GM21786 (cell line): ENCODE data around the gene ZNF613.
"Not testable (repeated sequence)": the region's sequence is repeated elsewhere in the genome, so short reads cannot be mapped to it uniquely, and the experiment has no call there.

Experiments
- ATAC-seq: cut with Tn5 transposase; IDR thresholded peaks from one replicate; pipeline ENCODE4 v1.9.1; 2021; ENCODE audit not compliant: unreplicated experiment

The ZNF613 gene

DNA sequence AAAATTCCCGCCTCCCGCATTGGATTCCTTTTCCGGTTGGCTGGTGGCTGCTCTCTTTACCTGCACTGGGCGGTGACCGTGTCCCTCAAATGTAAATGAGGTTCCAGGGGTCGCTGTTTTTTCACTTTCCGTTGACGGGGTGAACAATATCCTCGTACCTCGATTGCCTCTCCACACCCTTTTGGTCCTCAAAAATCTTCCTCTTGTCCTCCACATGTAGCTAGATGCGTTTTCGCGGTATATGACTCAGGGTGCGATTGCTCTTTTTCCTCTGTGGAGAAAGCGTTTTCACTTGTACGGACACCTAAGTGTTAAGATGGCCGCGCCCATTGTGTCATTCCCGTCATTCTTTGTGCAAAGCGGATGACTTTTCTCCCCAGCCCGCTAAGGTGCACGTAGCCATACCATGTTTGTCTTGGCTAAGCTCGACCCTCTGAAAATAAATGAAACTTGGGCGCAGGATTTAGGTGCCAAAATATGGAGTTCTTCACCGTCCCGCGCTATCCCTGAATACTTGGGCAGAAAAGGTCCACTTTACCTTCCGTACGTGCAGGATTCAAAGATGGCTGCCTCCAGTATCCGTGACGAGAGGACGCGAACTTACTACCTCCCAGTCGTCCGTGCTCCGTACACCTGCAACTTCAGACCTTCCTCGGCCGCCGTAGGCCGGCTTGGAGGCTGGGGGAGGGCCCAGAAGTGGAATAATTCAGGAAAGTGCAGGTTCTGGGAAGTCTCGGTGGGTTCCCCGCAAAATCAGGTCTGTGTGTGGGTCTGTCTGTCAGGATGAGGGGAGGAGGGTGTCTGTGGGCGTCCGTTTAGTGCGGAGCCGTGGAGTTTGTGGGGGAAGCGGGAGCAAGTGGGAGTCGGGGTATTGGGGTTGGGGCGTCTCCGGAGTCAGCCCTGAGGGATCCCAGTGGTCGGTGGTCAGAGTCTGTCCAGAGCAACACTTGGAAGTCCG, at the start of gene ZNF613:
Gene ZNF613, plus strand, starts transcription at position 689 of the 958 bp plus-strand sequence. CDS start 8,749 bp downstream, outside the sequence.
- peak; percentile 78 for ATAC-seq

DNA sequence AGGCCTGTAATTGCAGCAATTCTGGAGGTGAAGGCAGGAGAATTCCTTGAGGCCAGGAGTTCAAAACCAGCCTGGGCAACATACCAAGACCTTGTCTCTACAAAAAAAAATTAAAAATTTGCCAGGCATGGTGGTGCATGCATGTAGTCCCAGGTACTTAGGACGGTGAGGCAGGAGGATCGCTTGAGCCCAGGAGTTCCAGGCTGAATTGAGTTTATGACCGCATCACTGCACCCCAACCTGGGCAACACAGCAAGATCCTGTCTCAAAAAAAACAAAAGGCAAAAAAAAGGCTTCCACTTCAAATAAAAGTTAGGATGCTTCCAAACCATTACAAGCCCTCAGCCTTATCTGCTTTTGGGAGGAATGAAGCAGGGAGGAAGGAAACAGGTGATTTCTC, 44.8 kb upstream of the ZNF613 start:
- ATAC-seq: no peak

DNA sequence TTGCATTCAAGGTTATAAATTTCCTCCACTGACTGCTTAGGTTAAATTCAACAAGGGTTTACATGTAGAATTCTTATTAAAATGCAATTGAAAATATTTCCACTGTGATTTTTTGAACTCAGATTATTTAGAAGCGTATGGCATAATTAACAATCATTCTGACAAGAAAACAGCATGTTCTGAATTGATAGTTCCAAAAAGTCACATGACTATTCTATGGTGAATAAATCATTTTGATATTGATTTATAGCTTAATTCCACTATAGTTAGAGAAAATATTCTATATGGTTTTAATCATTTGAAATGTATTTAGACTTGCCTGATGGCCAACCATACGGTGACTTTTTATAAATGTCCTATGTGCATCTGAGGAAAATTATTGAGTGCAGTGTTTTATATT, 42.6 kb upstream of the ZNF613 start:
- no peak for ATAC-seq

DNA sequence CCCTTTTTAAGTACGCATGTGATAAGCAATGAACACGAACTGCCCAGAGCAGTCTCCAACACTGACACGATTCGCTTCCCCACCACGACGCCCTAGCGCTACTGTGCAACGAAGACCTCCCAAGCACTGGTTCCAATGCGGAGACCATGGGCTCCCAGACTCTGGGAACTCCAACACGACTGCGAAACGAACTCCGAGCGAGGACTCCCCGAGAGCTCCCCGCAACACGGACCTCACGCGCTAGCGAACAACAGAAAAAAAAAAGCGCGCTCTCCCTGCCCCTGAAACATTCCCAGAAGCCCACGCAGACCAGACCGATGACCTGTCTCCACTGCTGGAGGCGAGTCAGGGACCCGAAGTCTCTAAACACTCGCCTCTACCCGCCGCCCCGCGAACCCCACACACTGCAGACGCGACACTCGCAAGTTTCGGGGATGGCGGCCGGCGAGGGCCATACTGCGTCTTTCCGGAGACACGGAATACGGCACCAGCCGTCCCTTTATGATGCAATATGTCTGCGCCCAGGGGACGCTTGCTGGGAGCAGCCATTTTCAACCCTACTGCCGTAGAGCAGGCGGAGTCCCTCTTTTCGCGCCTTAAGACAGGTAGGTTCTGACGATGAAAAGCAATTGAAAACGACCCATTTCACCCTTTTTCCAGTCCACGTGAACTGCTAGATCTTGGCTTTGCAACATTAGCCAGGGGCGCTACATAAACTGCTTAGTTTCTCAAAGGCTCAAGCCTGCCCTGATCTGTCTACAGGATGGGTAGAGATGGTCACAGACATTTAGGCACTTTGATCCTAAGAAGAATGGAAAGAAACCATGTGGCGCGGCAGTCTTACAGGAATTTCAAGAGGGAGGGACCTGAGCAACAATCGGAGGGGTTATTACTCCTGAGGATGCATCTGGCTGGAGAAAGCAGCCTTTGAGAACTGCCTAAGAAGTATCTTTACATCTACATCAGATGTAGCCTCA, 39.5 kb upstream of the ZNF613 start, which contains the start of gene ZNF577:
Gene ZNF577, minus strand, starts transcription at position 430 of the 977 bp plus-strand sequence. CDS start 7,569 bp downstream, outside the sequence.
- ATAC-seq: peak; percentile 55

DNA sequence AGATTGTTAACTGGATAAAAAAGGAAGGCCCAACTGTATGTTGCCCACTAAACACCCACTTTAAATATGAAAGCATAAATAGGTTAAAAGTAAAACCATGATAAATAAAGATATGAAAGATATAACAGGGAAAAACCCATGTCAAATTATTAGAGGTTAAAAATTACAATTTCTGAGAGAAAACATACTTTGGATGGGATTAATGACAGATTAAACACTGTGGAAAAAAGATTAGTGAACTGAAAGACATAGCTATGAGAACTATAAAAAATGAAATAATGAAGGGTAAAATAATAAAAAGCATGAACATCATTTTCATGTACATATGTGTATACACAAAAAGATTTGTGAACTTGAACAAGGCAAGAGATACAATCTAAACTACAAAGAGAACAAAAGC, 37.3 kb upstream of the ZNF613 start:
- ATAC-seq: no peak

DNA sequence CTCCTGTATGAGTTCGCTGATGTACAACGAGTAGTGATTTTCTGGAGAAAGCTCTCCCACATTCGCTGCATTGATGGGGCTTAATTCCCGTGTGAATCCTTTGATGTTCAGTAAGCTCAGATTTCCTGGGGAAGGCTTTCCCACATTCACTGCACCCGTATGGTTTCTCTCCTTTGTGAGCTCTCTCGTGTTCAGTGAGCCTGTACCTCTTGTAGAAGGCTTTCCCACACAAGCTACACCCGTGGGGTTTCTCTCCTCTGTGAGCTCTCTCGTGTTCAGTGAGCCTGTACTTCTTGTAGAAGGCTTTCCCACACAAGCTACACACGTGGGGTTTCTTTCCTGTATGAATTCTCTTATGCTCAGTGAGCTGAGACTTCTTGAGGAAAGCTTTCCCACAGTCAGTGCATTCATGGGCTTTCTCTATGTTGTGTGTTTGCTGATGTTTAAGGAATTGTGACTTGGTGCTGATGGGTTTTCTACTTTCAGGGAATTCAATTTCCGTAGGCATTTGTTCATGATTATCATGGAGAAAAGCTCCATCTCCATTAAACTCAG, 36.0 kb upstream of the ZNF613 start:
- no peak for ATAC-seq

DNA sequence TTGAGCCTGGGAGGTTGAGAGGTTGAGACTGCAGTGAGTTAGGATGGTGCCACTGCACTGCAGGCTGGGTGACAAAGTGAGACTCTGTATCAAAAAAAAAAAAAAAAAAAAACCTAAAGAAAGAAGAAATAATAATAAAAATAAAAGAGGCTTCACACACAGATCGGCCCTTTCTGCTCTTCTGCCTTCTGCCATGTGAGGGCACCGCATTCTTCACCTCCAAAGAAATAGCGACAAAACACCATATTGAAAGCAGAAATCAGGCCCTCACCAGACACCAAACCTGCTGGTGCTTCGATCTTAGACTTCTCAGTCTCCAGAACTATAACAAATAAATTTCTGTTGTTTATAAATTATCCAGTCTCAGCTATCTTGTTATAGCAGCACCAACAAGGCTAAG, 25.4 kb upstream of the ZNF613 start:
- ATAC-seq: no peak

DNA sequence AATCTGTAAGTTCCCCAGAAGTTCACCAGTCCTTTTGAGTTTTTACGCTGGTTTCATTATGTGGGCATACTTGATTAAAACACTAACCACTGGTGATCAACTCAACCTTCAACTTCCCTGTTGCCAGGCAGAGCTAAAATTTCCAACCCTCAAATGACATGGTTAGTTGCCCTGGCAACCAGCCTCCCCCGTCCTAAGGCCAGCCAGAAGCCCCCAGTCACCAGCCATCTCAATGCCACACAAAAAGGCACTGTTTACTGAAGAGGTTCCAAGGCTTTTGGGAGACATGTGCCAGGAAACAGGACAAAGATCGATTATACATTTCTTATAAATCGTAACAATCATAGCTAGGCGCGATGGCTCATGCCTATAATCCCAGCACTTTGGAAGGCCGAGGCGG, 24.1 kb upstream of the ZNF613 start:
- no peak for ATAC-seq

DNA sequence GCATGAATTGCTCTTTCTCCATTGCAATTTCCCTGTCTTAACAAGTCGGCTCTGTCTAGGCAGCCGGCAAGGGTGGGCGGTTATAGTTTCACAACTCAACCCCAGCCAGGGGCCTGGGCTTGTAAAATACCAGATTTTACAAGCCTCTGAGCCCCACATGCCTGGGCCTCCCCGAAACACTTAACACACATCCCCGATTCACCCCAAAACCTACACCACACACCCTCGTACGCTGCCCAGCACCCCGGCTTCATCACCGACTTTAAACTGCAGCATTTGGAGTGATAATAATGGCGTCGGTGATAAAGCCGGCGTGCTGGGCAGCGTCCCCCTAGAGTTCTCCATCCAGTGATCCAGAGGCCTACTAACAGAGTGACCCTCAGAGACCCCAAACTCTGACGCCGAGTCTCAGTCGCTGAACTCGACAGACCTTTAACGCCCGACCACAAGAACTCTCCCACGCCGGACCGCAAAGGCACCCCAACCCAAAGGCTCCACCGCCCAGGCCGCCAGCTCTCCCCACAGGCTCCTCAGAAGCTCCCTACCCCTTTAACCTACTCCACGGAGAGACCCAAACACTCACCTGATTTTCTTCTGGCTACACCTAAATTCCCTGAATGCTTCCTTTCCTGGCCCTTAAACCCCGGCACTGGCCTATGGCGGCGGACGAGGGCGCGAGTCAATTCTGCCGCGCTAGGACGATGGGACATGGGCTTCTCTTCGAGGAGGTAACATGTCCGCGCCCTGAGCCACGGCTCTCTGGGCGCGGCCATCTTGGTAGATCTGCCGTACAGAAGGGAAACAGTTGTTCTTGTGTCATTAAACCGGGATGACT, 22.7 kb upstream of the ZNF613 start, which contains the start of gene ZNF649:
Gene ZNF649, minus strand, starts transcription at position 687 of the 835 bp plus-strand sequence. CDS start 4,910 bp downstream, outside the sequence.
- ATAC-seq: peak; percentile 45

DNA sequence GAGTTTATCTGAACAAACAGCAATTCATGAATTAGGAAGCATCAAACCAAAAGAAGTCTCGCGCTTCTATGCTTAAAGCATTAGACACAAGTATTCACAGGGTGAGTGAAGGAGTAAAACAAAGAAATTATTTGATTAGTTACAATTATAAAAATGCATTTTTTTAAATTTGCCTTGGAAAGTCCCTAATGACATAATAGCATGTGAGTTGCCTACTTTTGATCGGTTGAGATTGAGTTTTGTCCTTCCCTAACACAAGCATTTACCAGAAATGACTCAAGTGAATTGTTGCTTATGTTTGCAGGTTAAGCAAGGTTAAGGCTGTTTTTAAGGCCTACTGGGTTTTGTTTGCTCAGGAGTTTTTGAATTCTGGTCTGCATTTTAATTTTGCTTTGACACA, 22.1 kb upstream of the ZNF613 start:
- ATAC-seq: no peak

DNA sequence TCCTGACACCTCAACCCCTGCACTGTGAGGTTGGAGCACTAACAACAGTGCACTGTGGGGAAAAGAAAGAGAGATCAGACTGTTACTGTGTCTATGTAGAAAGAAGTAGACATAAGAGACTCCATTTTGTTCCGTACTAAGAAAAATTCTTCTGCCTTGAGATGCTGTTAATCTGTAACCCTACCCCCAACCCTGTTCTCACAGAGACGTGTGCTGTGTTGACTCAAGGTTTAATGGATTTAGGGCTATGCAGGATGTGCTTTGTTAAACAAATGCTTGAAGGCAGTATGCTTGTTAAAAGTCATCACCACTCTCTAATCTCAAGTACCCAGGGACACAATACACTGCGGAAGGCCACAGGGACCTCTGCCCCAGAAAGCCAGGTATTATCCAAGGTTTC, 21.6 kb upstream of the ZNF613 start:
- not testable (repeated sequence) for ATAC-seq

DNA sequence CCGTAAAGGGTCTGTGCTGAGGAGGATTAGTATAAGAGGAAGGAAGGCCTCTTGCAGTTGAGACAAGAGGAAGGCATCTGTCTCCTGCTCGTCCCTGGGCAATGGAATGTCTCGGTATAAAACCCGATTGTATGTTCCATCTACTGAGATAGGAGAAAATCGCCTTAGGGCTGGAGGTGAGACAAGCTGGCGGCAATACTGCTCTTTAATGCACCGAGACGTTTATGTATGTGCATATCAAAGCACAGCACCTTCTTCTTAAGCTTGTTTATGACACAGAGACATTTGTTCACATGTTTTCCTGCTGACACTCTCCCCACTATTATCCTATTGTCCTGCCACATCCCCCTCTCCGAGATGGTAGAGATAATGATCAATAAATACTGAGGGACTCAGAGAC, 21.2 kb upstream of the ZNF613 start:
- ATAC-seq: not testable (repeated sequence)

DNA sequence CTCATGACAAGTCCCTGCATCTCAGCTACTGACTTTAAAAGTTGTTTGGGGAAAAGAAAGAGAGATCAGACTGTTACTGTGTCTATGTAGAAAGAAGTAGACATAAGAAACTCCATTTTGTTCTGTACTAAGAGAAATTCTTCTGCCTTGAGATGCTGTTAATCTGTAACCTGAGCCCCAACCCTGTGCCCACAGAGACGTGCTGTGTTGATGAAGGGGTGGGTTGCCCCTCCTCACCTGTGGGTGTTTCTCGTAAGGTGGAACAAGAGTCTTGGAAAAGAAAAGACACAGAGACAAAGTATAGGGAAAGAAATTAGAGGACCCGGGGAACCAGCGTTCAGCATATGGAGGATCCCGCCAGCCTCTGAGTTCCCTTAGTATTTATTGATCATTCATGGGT, 19.3 kb upstream of the ZNF613 start:
- ATAC-seq: not testable (repeated sequence)

DNA sequence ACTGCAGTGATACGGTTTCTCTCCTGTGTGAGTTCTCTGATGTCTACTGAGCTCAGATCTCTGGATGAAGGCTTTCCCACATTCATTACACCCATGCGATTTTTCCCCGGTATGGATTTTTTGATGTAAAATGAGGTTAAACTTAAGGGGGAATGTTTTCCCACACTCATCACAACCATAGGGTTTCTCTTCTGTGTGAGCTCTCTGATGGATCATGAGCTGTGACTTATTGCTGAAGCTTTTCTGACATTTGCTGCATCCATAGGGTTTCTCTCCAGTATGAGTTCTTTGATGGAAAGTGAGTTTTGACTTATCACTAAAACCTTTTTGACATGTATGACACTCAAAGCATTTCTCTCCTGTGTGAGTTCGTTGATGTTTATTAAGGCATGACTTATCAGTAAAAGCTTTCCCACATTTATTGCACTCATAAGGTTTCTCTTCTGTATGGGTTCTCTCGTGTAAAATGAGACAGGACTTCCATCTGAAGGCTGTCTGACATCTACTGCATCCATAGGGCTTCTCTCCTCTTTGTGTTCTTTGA, 11.9 kb upstream of the ZNF613 start:
- ATAC-seq: no peak

DNA sequence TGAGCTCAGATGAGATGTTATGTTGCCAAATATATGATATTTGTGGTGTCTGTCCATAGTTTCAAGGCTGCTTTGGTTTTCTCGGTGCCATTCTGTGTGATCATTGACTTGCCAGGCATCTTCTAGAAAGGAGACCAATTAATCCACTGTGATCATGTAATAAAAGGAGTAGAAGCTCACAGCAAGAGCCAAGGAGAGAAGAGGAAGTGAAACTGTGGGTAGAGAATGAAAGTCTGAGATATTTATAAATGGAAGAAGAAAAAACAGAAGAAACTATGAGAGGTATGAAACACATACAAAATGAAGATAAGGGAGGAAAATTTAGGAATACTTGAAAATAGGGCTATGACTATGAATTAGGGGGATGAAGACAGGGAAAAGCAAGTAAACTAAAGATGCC, 11.1 kb upstream of the ZNF613 start:
- no peak for ATAC-seq

DNA sequence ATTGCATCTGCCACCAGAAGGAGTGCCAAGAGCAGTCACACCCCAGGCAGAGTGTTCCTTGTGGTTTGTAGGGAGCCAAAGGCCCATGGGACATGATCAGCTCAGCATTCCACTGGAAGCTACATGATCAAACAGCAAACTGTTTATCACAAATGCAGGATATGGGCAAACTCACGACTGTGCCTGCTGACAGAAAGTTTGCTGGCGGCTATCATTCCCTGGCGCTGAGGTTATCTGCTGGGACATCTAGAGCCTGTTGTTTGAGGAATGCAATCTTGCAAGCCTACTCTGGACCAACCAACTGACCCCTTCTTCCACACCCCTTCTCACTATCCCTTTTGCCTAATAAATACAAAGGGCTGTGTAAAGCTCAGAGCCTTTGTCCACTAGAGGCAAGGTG, 7.7 kb upstream of the ZNF613 start:
- no peak for ATAC-seq

DNA sequence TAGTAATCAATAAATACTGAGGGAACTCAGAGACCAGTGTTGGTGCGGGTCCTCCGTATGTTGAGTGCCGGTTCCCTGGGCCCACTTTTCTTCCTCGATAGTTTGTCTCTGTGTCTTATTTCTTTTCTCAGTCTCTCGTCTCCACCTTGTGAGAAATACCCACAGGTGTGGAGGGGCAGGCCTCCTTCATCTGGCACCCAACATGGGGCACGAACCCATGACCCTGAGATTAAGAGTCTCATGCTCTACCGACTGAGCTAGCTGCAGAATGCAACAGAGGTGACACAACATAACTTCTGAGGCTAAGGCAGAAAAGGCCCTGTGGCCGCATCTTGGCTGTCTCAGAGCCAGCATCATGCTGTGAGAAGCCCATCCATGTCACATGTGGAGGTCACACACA, 5.3 kb upstream of the ZNF613 start:
- ATAC-seq: no peak

DNA sequence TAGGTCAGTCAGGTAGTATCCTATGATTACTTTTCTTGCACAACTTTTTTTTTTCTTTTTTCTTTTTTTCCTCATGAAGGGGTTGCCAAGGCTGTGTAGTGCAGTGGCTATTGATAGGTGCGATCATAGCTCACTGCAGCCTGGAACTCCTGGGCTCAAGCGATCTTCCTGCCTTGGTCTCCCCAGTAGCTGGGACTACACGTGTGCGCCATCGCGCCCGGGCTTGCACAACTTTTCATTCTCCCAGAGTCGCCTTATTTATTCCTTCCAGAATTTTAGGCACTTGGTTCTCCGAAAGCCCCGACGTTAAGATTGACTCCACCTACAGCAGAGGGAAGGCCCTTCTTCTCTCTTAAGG, 867 bp upstream of the ZNF613 start:
- ATAC-seq: no peak

DNA sequence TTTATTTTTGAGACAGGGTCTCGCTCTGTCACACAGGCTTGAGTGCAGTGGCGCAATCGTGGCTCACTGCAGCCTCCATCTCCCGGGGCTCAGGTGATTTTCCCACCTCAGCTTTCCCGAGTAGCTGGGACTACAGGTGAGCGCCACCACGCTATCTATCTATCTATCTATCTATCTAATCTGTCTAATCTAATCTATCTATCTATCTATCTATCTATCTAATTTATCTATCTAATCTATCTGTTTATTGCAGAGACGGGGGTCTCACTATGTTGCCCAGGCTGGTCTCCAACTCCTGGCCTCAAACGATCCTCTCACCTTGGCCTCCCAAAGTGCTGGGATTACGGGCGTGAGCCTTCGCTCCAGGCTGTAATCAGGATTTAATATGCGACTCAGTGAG, 587 bp downstream of the ZNF613 start:
- ATAC-seq: no peak

DNA sequence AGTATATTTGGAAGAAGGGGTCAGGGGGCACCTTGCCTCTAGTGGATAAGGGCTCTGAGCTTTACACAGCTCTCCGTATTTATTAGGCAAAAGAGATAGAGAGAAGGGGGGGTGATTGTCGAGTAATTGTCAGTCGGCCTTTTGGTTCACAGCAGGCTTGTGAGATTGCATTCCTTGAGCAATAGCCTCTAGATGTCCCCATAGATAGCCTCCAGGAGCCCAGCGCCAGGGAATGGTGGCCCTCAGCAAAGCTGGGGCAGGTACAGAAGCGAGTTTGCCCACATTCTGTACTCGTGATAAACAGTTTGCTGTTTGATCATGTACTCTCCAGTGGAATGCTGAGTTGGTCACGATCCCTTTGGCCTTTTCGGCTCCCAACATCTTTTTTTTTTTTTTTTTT, 4.6 kb downstream of the ZNF613 start:
- no peak for ATAC-seq
